GM06990 (cell line): ENCODE measurements around the gene PPP1R12C.

Experiments used
- DNase-seq: peaks from one replicate; pipeline ENCODE4 v3.0.0-alpha.2; 2011; ENCODE audit not compliant: insufficient read length; ENCODE audit errors: extremely low read depth
- H3K27me3 ChIP-seq: replicated peaks from 2 replicates; pipeline ENCODE4 v1.6.0; 2011; ENCODE audit warnings: low read length; ENCODE audit not compliant: control insufficient read depth, insufficient read depth
- H3K36me3 ChIP-seq: 2 replicates; pipeline ENCODE4 v1.5.1; 2011; ENCODE audit warnings: low read length; ENCODE audit not compliant: control insufficient read depth, insufficient read depth
- H3K4me3 ChIP-seq: replicated peaks from 2 replicates; pipeline ENCODE4 v1.5.1; 2011; ENCODE audit warnings: low read depth, mild to moderate bottlenecking, control low read depth, low read length
- CTCF ChIP-seq: IDR thresholded peaks from 2 replicates; pipeline ENCODE4 v1.5.1; 2011; ENCODE audit warnings: low read length, control low read depth, mild to moderate bottlenecking, inconsistent platforms; ENCODE audit not compliant: insufficient read depth, poor library complexity, severe bottlenecking

The PPP1R12C gene

DNA sequence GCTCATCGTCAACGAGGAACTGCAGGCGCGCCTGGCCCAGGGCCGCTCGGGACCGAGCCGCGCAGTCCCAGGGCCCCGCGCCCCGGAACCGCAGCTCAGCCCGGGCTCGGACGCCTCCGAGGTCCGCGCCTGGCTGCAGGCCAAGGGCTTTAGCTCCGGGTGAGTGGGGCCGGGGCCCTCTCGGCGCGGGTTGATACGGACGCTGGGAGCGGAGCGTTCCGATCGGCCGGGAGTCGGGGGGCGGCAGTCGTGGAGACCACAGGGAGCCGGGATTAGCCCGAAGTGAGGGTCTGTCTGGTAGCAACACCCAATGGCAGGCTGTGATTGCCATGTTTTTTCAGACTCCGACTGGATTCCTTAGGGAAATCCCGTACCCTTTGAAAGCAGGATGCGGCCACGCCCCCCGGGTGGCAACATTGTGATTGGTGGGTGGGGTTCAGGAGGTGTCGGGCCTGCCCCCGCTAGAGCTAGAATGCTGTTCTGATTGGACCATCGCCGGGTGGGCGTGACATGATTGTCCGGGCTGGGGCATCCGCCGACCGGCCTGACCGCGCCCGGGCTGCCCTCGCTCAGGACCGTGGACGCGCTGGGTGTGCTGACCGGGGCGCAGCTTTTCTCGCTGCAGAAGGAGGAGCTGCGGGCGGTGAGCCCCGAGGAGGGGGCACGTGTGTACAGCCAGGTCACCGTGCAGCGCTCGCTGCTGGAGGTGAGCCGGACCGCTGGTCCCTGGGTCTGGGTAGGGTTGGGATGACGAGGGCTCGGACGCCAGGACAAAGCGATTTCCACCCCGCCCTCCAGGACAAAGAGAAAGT is 30.5 kb downstream of the PPP1R12C start:
- Histone ChIP-seq H3K36me3 (peaks cover 1% of the 10 kb centered on the region), H3K4me3 (no peak overlapping the region), H3K27me3 (no peaks in the 10 kb centered on the region; the same call in 1 of the 2 replicates)
- DNase-seq, result no peak
- TF ChIP-seq CTCF, result no peak

DNA sequence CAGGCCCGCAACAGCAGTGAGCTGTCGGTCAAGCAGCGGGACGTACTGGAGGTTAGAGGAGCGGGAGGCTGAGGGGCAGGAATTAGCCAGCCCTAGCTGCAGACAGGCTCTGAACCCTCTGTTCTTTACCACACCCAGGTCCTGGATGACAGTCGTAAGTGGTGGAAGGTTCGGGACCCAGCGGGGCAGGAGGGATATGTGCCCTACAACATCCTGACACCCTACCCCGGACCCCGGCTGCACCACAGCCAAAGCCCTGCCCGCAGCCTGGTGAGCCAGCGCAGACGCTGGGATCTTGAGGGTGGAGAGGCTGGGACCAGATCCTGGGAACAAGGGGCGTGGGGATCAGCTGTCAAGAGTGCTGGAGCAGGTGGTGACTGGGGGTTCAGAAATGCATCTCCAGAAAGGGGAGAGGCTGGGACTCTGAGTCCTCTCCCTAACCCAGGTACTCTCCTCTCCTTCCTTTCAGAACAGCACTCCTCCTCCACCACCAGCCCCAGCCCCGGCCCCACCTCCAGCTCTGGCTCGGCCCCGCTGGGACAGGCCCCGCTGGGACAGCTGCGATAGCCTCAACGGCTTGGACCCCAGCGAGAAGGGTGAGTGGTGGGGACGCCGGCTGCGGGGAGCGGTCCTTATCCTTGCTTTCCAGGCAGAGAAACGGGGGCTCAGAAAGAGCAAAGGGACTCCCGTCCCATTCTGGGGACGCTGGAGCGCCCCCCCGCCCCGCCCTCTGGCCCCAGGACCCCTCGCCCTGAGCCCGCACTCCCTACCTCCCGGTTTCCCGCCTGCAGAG is 31.3 kb downstream of the PPP1R12C start:
- H3K27me3 ChIP-seq, result no peaks in the 10 kb centered on the region; the same call in 1 of the 2 replicates
- TF ChIP-seq CTCF, result no peak

GRCh38 chr19:55084416-55084815 is 33.0 kb downstream of the PPP1R12C start:
- H3K4me3 ChIP-seq, result no peak overlapping the region
- no peak for DNase-seq
- H3K36me3 ChIP-seq, result peaks cover 1% of the 10 kb centered on the region
- TF ChIP-seq CTCF, result no peak
- H3K27me3 ChIP-seq, result no peaks in the 10 kb centered on the region; the same call in 1 of the 2 replicates

More for the DNA sequence above, 31.3 kb downstream of the PPP1R12C start:
- H3K4me3 ChIP-seq, result no peak overlapping the region
- no peak for DNase-seq
- peaks cover 1% of the 10 kb centered on the region for H3K36me3 ChIP-seq

- H3K27me3 ChIP-seq, result no peaks in the 10 kb centered on the region; the same call in 1 of the 2 replicates
- H3K36me3 ChIP-seq, result peaks cover 1% of the 10 kb centered on the region
- no peak for TF ChIP-seq CTCF
- H3K4me3 ChIP-seq, result no peak overlapping the region
- no peak for DNase-seq
Measured at GRCh38 chr19:55083004-55083850, 34.2 kb downstream of the PPP1R12C start.

- peak; percentile 73 for DNase-seq
- Histone ChIP-seq H3K27me3 (no peaks in the 10 kb centered on the region; the same call in 1 of the 2 replicates), H3K4me3 (no peak overlapping the region), H3K36me3 (no peaks in the 10 kb centered on the region; the same call in 1 of the 2 replicates)
- TF ChIP-seq CTCF, result no peak
Measured at GRCh38 chr19:55082020-55082851, 35.2 kb downstream of the PPP1R12C start.
